Measurements from ENCODE around the gene CD38. TPM values are rescaled to one million over a fixed set of nuclear protein-coding genes. Genes with fewer than 3 reads are reported as not detected.

The CD38 gene
- total RNA-seq, 1 experiment from 2014 or later: 0.07 TPM

- Mint-ChIP-seq H3K36me3 (ENCODE audit: insufficient read depth in 1 of 3, low read depth in 3 of 3) (peaks cover 0 to under 1% (median 0%) of the 10 kb centered on the region in 3 experiments; a peak in 1 of 7 replicates), H3K27ac (no peak overlapping the region), H3K27me3 (ENCODE audit: low read depth) (peaks cover 67% of the 10 kb centered on the region), H3K4me3 (peak overlapping the region; percentile 67 to 82), H3K9me3 (peaks cover 0 to under 1% of the 10 kb centered on the region in 2 experiments; a peak in 1 of 5 replicates), H3K4me1 (peaks cover 17 to 22% of the 10 kb centered on the region in 2 experiments)
- no peaks in the 10 kb centered on the region for H3K9me3 ChIP-seq (ENCODE audit: control insufficient read depth, low read depth, low read length)
- no peak overlapping the region for H3K18ac ChIP-seq (ENCODE audit: insufficient read length, low read depth, low read length)
- no peak overlapping the region for H2AFZ ChIP-seq (ENCODE audit: low read length)
- H2BK20ac ChIP-seq (ENCODE audit: low read depth, low read length, poor library complexity, severe bottlenecking): no peak overlapping the region
- H2BK12ac ChIP-seq (ENCODE audit: insufficient read length, low read depth, low read length): no peak overlapping the region
- peaks cover 12% of the 10 kb centered on the region for H3K23me2 ChIP-seq (ENCODE audit: insufficient read length, low read depth, low read length, poor library complexity, severe bottlenecking)
- no peak overlapping the region for H4K8ac ChIP-seq (replicated peaks; ENCODE audit: insufficient read length, low read depth, low read length)
- H3K27me3 ChIP-seq (ENCODE audit: insufficient read depth, low read length): peaks cover 20% of the 10 kb centered on the region
- H4K91ac ChIP-seq (ENCODE audit: insufficient read length, low read depth, low read length): no peak overlapping the region
- H3K14ac ChIP-seq (ENCODE audit: insufficient read depth, low read length): no peak overlapping the region
- H3K4me2 ChIP-seq (ENCODE audit: insufficient read depth, insufficient read length, low read length): peak overlapping the region; percentile 81
- H4K20me1 ChIP-seq (ENCODE audit: control insufficient read depth, insufficient read depth, insufficient read length): no peaks in the 10 kb centered on the region
- no peaks in the 10 kb centered on the region for H3K79me2 ChIP-seq (ENCODE audit: insufficient read depth, low read length)
- H3T11ph ChIP-seq (ENCODE audit: low read length): no peak overlapping the region
- H2AK5ac ChIP-seq (ENCODE audit: insufficient read length, low read length): no peak overlapping the region
- no peak overlapping the region for H2BK120ac ChIP-seq (ENCODE audit: low read depth, low read length, poor library complexity, severe bottlenecking)
- H3K4ac ChIP-seq (ENCODE audit: low read depth, low read length): no peak overlapping the region
- H2BK15ac ChIP-seq (ENCODE audit: low read depth, low read length): no peak overlapping the region
- no peak overlapping the region for H3K27ac ChIP-seq (ENCODE audit: insufficient read length, low read depth, low read length)
- no peak overlapping the region for H3K56ac ChIP-seq (ENCODE audit: insufficient read length, low read depth, low read length)
- H3K9ac ChIP-seq (ENCODE audit: extremely low read depth, insufficient read length, low read length): no peak overlapping the region
- no peak overlapping the region for H2BK5ac ChIP-seq (ENCODE audit: insufficient read length, low read length)
- DNase-seq: no peak
- TF ChIP-seq CTCF (conservative IDR thresholded peaks at IDR 0.05): no peak
- WGBS (ENCODE audit: extremely low coverage, insufficient read length, low lambda C conversion rate): no CpG with 5 or more reads among the region's 1 CpG
- H3K79me1 ChIP-seq (ENCODE audit: insufficient read depth, low read depth, low read length, poor library complexity, severe bottlenecking): no peaks in the 10 kb centered on the region
- no peak overlapping the region for H3K23ac ChIP-seq (ENCODE audit: insufficient read length, low read depth, low read length)
- H3K4me1 ChIP-seq (ENCODE audit: insufficient read depth, low read length): 0 out of 2 replicates have a peak, but pooled peaks cover 1% of the 10 kb centered on the region
- no peak overlapping the region for H4K5ac ChIP-seq (ENCODE audit: insufficient read length, low read depth, low read length)
Measured at GRCh38 chr4:15779809-15780208, 1.7 kb downstream of the CD38 start.

Measured in H9 (cell line).